GM12801 (cell line): ENCODE measurements around the gene HADH.

ENCODE experiments used
- CTCF ChIP-seq: IDR thresholded peaks from one replicate; pipeline ENCODE4 v1.5.1; 2011; ENCODE audit warnings: control low read depth; ENCODE audit not compliant: insufficient read length; ENCODE audit errors: extremely low read depth

HADH gene

GRCh38 chr4:107989162-107989536 lies 540 bp upstream of the HADH start:
- TF ChIP-seq CTCF = no peak

- TF ChIP-seq CTCF = no peak
These were observed 2.4 kb downstream of the HADH start for GRCh38 chr4:107991945-107992630.

- no peak for TF ChIP-seq CTCF
These were observed 4.3 kb downstream of the HADH start for GRCh38 chr4:107993969-107994368.

- no peak for TF ChIP-seq CTCF
These were observed 5.2 kb downstream of the HADH start for GRCh38 chr4:107994894-107995293.

DNA sequence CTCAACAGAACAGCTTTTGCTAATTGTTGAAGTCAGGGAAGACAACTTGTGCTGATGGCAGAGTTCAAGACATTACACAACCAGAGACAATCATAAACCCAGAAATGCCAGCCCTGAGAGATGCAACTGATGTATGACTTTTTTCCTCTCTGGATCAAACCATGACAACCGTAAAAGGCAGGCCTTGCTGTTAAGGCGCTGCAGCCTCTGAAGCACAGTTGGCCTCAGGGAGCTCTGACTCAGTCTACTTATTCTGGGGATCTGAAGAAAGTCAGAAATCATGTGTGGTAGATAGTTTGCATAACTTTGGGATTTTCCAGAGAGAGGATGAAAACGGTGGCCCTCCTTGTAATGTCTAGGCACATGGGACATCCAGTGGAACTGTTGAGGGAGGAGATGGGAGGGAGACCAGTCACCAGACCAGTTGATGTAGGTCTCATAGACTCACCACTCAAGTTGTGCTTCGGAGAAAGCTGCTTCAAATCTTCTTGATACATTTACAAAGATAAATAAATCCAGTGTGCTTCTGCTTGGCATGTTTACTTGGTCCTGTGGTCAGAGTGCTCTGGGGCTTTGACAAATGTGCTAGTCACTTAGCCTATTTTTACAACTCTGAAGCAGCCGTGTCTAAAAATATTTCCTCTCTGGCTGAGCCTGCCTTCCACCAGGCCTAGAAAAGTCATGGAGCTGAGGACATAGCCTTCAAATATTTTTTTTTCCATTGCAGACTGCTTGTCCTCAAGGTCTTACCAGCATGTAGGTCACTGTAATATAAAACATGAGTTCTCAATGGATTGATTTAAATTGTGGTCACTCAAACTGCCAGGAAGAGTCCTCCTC lies 7.5 kb downstream of the HADH start:
- no peak for TF ChIP-seq CTCF

DNA sequence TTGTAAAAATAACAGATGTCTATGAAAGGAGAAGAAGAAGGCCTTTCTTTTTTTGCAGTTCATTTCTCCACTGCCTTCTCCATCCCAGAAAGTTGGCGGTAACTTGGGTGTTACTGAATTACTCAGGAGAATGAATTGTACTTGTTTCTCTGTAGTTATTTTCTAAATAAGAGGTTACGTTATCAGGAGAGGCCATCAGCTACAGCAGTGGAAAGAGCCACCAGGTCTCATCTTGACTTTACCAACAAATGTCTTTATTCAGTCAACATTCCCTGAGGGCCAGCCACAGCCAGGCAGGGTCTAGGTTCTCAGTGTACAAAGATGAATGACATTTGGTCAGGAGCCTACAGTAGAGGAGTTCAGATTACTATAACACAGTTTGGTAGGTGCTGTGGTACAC lies 8.1 kb downstream of the HADH start:
- TF ChIP-seq CTCF = no peak

- TF ChIP-seq CTCF = no peak
These were observed 10.3 kb downstream of the HADH start for GRCh38 chr4:107999932-108000539.
